Neural cell (in vitro differentiated cells): ENCODE results near the gene SOAT2. TPM values are rescaled to one million over a fixed set of nuclear protein-coding genes. Genes with fewer than 3 reads are reported as not detected.

Source experiments
- H2AFZ ChIP-seq: fragments of 200-600, 300-800 bp; sonication (generic), shearing (Covaris generic); 2 replicates; pipeline ENCODE4 v1.6.0; 2014; ENCODE audit warnings: low read depth, mild to moderate bottlenecking, antibody characterized with exemption, low read length, moderate library complexity
- H3F3A ChIP-seq: fragments of 200-600 bp; shearing (Covaris generic); 2 replicates; pipeline ENCODE4 v1.6.1; 2016; ENCODE audit warnings: mild to moderate bottlenecking, moderate library complexity, mixed read lengths, antibody characterized with exemption, low read length; ENCODE audit not compliant: insufficient read depth, poor library complexity, severe bottlenecking
- H3K27ac ChIP-seq: fragments of 200-600, 300-800 bp; sonication (generic), shearing (Covaris generic); 2 replicates; pipeline ENCODE4 v1.5.1; 2014; ENCODE audit warnings: mild to moderate bottlenecking, low read length, moderate library complexity
- H3K27me3 ChIP-seq: fragments of 300-800, 200-600 bp; sonication (generic), shearing (Covaris generic); 2 replicates; pipeline ENCODE4 v1.6.0; 2014; ENCODE audit warnings: mild to moderate bottlenecking, low read depth, low read length, moderate library complexity; ENCODE audit not compliant: insufficient read depth
- H3K36me3 ChIP-seq: fragments of 300-800, 200-600 bp; sonication (generic), shearing (Covaris generic); 2 replicates; pipeline ENCODE4 v1.5.1; 2014; ENCODE audit warnings: mild to moderate bottlenecking, antibody characterized with exemption, low read length, moderate library complexity; ENCODE audit not compliant: insufficient read depth
- H3K4me2 ChIP-seq: fragments of 300-800, 200-600 bp; sonication (generic), shearing (Covaris generic); 2 replicates; pipeline ENCODE4 v1.6.0; 2014; ENCODE audit warnings: mild to moderate bottlenecking, low read length
- H3K4me3 ChIP-seq: fragments of 300-800, 200-600 bp; sonication (generic), shearing (Covaris generic); 2 replicates; pipeline ENCODE4 v1.5.1; 2014; ENCODE audit warnings: mild to moderate bottlenecking, low read length, moderate library complexity
- H3K79me2 ChIP-seq: fragments of 200-600 bp; shearing (Covaris generic); replicated peaks from 2 replicates; pipeline ENCODE4 v1.6.0; 2014; ENCODE audit warnings: mild to moderate bottlenecking, low read length, moderate library complexity; ENCODE audit not compliant: insufficient read depth
- H3K9ac ChIP-seq: fragments of 300-800, 200-600 bp; sonication (generic), shearing (Covaris generic); 2 replicates; pipeline ENCODE4 v1.6.1; 2016; ENCODE audit warnings: mild to moderate bottlenecking, low read length, mixed read lengths
- H3K9me2 ChIP-seq: fragments of 200-600 bp; shearing (Covaris generic); 2 replicates; pipeline ENCODE4 v1.6.1; 2016; ENCODE audit warnings: mild to moderate bottlenecking, low read length, mixed read lengths; ENCODE audit not compliant: insufficient read depth
- H3K9me3 ChIP-seq: fragments of 200-600, 300-800 bp; sonication (generic), shearing (Covaris generic); 2 replicates; pipeline ENCODE4 v1.6.1; 2016; ENCODE audit warnings: mild to moderate bottlenecking, mixed run types, low read length, moderate library complexity, mixed read lengths
- H4K20me1 ChIP-seq: fragments of 200-600 bp; shearing (Covaris generic); 2 replicates; pipeline ENCODE4 v1.6.1; 2016; ENCODE audit warnings: mild to moderate bottlenecking, mixed run types; ENCODE audit not compliant: insufficient read depth
- CTCF ChIP-seq: fragments of 450-650 bp; IDR thresholded peaks from 2 replicates; pipeline ENCODE4 v1.5.1; 2014; ENCODE audit warnings: antibody characterized with exemption, mild to moderate bottlenecking, moderate library complexity; ENCODE audit not compliant: poor library complexity, severe bottlenecking
- EP300 ChIP-seq: fragments of 450-650 bp; conservative IDR thresholded peaks from 2 replicates; pipeline ENCODE4 v1.6.1; 2014; ENCODE audit warnings: antibody characterized with exemption, mild to moderate bottlenecking, moderate library complexity; ENCODE audit not compliant: poor library complexity, severe bottlenecking
- EZH2 ChIP-seq: fragments of 200-600, 300-800 bp; shearing (Covaris generic), sonication (generic); IDR thresholded peaks from 2 replicates; pipeline ENCODE4 v1.6.1; 2014; ENCODE audit warnings: antibody characterized with exemption, low read length, borderline replicate concordance, mild to moderate bottlenecking; ENCODE audit not compliant: insufficient read depth, poor library complexity, severe bottlenecking
- MXI1 ChIP-seq: fragments of 450-650 bp; conservative IDR thresholded peaks from 2 replicates; pipeline ENCODE4 v1.6.1; 2014; ENCODE audit warnings: antibody characterized with exemption, mild to moderate bottlenecking; ENCODE audit not compliant: poor library complexity, severe bottlenecking
- POLR2AphosphoS5 ChIP-seq: IDR thresholded peaks from 2 replicates; pipeline ENCODE4 v1.6.1; 2012
- RAD21 ChIP-seq: fragments of 450-650 bp; conservative IDR thresholded peaks from 2 replicates; pipeline ENCODE4 v1.6.1; 2014; ENCODE audit warnings: antibody characterized with exemption, mild to moderate bottlenecking, moderate library complexity
- REST ChIP-seq: IDR thresholded peaks from 2 replicates; pipeline ENCODE4 v1.6.1; 2012; ENCODE audit warnings: borderline replicate concordance
- SMC3 ChIP-seq: fragments of 450-650 bp; conservative IDR thresholded peaks from 2 replicates; pipeline ENCODE4 v1.6.1; 2014; ENCODE audit warnings: antibody characterized with exemption, mild to moderate bottlenecking, moderate library complexity; ENCODE audit not compliant: poor library complexity
- TAF1 ChIP-seq: IDR thresholded peaks from 2 replicates; pipeline ENCODE4 v1.6.1; 2012; ENCODE audit warnings: low read depth
- polyA plus RNA-seq: library from polyadenylated mRNA; depleted of rRNA; stranded (reverse); fragments of >200 nt; gene quantifications from 2 replicates; pipeline ENCODE4 v1.2.3, GENCODE V29; 2014

Gene SOAT2
- polyA plus RNA-seq, 1 donor from 2014 or later = not detected

- Histone ChIP-seq H3K4me2 (no peak overlapping the region), H2AFZ (no peak overlapping the region), H4K20me1 (no peaks in the 10 kb centered on the region), H3K36me3 (no peaks in the 10 kb centered on the region), H3K4me3 (no peak overlapping the region), H3K27me3 (no peaks in the 10 kb centered on the region), H3K79me2 (no peaks in the 10 kb centered on the region), H3K9ac (no peak overlapping the region), H3K27ac (no peak overlapping the region), H3K9me3 (no peaks in the 10 kb centered on the region), H3K9me2 (no peaks in the 10 kb centered on the region), H3F3A (no peaks in the 10 kb centered on the region)
- TF ChIP-seq MXI1 = no peak
- TF ChIP-seq TAF1 = no peak
- no peak for TF ChIP-seq EP300
- TF ChIP-seq SMC3 = no peak
- no peak for TF ChIP-seq RAD21
- TF ChIP-seq EZH2 = no peak
- no peak for TF ChIP-seq CTCF
Observed at GRCh38 chr12:53118751-53119300, 15.5 kb downstream of the SOAT2 start.

GRCh38 chr12:53120685-53121525, 17.6 kb downstream of the SOAT2 start:
- H3K9me2 ChIP-seq = no peaks in the 10 kb centered on the region
- no peaks in the 10 kb centered on the region for H4K20me1 ChIP-seq
- H2AFZ ChIP-seq = no peak overlapping the region
- no peaks in the 10 kb centered on the region for H3K27me3 ChIP-seq
- no peaks in the 10 kb centered on the region for H3K36me3 ChIP-seq
- H3K79me2 ChIP-seq = no peaks in the 10 kb centered on the region
- no peaks in the 10 kb centered on the region for H3K9me3 ChIP-seq
- TF ChIP-seq TAF1 = no peak
- TF ChIP-seq POLR2AphosphoS5 = no peak
- TF ChIP-seq EP300 = no peak
- TF ChIP-seq SMC3 = no peak
- TF ChIP-seq MXI1 = no peak
- no peak for TF ChIP-seq RAD21
- no peak for TF ChIP-seq CTCF
- no peak for TF ChIP-seq REST
- TF ChIP-seq EZH2 = no peak
- H3K4me3 ChIP-seq = no peak overlapping the region
- H3K27ac ChIP-seq = no peak overlapping the region
- H3K4me2 ChIP-seq = no peak overlapping the region
- H3K9ac ChIP-seq = no peak overlapping the region
- H3F3A ChIP-seq = no peaks in the 10 kb centered on the region
